Right cardiac atrium (tissue), 5 donors: ENCODE data around the gene ANKRD40CL. TPM values are rescaled to one million over a fixed set of nuclear protein-coding genes. Genes with fewer than 3 reads are reported as not detected.

ENCODE experiments used
- ATAC-seq, 2 donors: fragments of 200-7000 bp; cut with Tn5 transposase; one replicate each; pipeline versions ENCODE4 v1.8.0 to v1.9.1; 2020; ENCODE audit warnings: moderate library complexity in 2 of 2, mild to moderate bottlenecking in 1 of 2
- DNase-seq, 3 donors: peaks; one replicate each; pipeline ENCODE4 v3.0.0-alpha.2; 2020
- H3K27ac ChIP-seq: one replicate; pipeline ENCODE4 v1.5.1; 2013; ENCODE audit warnings: mild to moderate bottlenecking, low read length, control low read depth, moderate library complexity
- H3K27me3 ChIP-seq: one replicate; pipeline ENCODE4 v1.6.1; 2013; ENCODE audit not compliant: control insufficient read depth, insufficient read depth
- H3K4me1 ChIP-seq: one replicate; pipeline ENCODE4 v1.6.1; 2013; ENCODE audit warnings: low read length; ENCODE audit not compliant: control insufficient read depth, insufficient read depth
- H3K4me3 ChIP-seq: one replicate; pipeline ENCODE4 v1.5.1; 2013; ENCODE audit warnings: low read length, control low read depth
- H3K9me3 ChIP-seq: one replicate; pipeline ENCODE4 v1.6.1; 2013; ENCODE audit warnings: low read length; ENCODE audit not compliant: control insufficient read depth
- WGBS: extraction: QIAGEN DNeasy Blood & Tissue Kit; methylation state at CpG from one replicate; pipeline ENCODE4 v1.1.7; 2013; 5-methylcytosine and 5-hydroxymethylcytosine counted together
- intact Hi-C, 4 donors: fragments of 100-400 bp; cut with DNase I; formaldehyde crosslinking; loops; one replicate each; pipeline versions ENCODE4 v1.11.0 to v1.14.0; 2022 to 2023
- polyA plus RNA-seq: library from polyadenylated mRNA; stranded (reverse); fragments of 200-250 nt; gene quantifications from one replicate; pipeline ENCODE4 v1.2.3, GENCODE V29; 2013
- total RNA-seq, 4 donors: library from RNA; stranded (reverse); fragmentation: NEBNext Ultra II Directional; extraction: Animal tissue kit (Norgen Biotek cat#: 25700); gene quantifications; one replicate each; pipeline ENCODE4 v1.2.1, GENCODE V29; 2021
- donor health status: healthy with polysubstance abuse.
- donor health status: DM: no; HTN: yes; CAD: no.
- donor health status: DM: no; HTN: no; CAD: no.
- donor health status: DM: no; HTN: yes; CAD: no; lungs with severe emphysema.
- donor health status: DM: yes; HTN: yes; CAD: no.

Gene ANKRD40CL
- total and polyA plus RNA-seq, 5 donors = not detected

DNA sequence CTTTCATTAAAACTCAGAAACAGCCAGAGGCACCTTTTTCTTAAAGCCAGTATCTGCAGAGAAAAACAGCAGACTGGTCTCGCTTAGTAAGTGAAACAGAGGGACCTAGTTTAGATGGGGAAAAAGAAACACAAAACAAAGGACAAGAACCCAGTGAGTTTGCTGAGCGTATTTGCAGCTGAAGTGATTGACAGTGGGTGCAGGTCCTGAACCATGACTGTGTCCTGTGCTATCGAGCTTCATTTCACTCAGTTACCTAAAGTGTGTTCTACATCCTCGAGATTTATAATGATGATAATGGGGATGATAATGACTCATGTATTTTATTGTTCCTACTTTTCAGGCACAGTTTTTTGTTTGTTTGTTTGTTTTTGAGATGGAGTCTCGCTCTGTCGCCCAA, 36.4 kb upstream of the ANKRD40CL start:
- ATAC-seq (no peak), DNase-seq (no peak)
- Histone ChIP-seq H3K27me3 (no peaks in the 10 kb centered on the region), H3K27ac (no peak overlapping the region), H3K4me3 (no peak overlapping the region), H3K4me1 (no peaks in the 10 kb centered on the region), H3K9me3 (no peaks in the 10 kb centered on the region)
- WGBS = 83% methylated on average over 6 of the region's 6 CpGs
- intact Hi-C loops = no loop called here

DNA sequence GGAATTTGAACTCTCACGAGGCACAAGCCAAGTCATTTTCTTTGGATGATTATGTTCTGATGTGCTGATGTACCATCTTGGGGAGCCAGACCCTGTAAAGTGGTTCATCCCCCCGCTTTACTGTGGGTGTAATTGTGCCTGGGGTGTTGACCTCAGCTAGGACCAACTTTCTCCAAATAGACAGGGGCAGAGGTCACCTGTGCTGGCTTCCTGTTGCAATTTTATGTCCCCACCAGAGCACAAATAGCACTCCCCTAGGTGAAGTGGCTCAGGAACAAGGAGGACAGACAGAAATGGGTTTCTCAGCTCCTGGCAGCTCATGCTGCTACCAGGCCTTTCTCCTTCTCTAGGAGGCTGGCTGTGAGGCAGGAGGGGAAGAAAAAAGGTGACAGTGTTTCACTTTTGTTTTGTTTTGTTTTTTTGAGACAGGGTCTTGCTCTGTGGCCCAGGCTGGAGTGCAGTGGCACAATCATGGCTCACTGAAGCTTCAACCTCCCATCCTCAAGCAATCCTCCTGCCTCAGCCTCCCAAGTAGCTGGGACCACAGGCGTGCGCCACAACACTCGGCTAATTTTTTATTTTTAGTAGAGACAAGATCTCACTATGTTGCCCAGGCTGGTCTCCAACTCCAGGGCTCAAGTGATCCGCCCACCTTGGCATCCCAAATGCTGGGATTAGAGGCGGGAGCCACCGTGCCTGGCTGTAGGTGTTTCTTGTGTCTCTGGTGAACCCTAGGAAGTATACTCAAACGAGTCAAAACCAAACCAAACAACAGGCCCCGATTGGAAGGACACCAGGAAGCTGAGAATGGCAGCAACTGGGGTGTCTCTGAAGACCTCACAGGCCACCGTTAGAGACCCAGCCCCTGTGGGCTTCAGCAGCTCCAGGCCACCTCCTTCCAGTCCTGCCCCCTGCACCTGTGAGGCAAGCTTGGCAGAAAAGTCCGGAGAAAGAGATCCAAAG, 35.6 kb upstream of the ANKRD40CL start:
- Histone ChIP-seq H3K27ac (no peak overlapping the region), H3K9me3 (no peaks in the 10 kb centered on the region), H3K27me3 (no peaks in the 10 kb centered on the region), H3K4me3 (no peak overlapping the region), H3K4me1 (no peaks in the 10 kb centered on the region)
- ATAC-seq = no peak
- intact Hi-C loops = no loop called here
- WGBS = 85% methylated on average over 12 of the region's 12 CpGs
- no peak for DNase-seq

DNA sequence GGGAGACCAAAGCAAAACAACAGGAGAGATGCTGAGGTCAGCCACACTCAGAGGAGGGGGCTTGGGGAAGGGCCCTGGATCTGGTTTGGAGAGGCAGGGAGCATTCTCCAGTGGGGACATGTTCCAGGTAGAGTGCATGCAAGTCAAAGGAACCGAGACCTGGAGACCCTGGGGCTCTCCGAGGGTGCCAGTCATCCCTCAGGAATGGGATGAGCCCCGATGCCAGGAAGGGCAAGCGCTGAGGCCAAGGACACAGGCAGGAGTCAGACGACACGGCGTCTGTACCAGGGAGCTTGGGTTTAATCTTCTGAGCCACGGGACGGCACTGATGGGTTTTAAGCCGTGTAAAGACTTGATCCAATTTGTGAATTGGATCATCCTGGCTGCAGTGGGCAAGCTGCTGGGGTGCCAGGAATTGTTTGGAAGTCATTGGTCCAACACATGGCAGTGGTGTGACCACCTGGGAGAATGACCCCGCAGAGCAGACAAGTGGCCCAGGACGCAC, 32.9 kb upstream of the ANKRD40CL start:
- no peaks in the 10 kb centered on the region for H3K27me3 ChIP-seq
- H3K4me1 ChIP-seq = peaks cover 4% of the 10 kb centered on the region
- H3K27ac ChIP-seq = no peak overlapping the region
- intact Hi-C loops = no loop called here
- 91% methylated on average over 12 of the region's 12 CpGs for WGBS
- no peak for DNase-seq
- no peak for ATAC-seq
- H3K4me3 ChIP-seq = no peak overlapping the region
- no peaks in the 10 kb centered on the region for H3K9me3 ChIP-seq

DNA sequence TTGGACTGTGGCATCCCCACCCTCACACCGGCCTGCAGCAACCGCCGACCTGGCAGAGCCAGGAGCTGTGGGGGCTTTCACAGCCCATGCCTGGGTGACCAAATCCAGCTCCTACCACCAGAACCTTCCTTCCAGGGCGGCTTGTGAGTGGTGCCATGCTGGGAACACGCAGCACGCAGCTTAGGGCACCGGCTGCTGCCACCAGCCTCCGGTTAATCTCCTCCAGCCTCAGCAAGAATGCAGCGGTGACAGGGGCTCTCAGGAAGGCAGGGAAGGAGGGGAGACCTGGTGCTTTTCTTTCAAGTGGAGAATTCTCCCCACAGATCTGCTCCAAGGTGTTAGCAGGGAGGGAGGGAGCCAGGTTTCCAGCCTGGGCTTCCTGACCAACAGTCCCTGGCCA, 32.3 kb upstream of the ANKRD40CL start:
- Histone ChIP-seq H3K27ac (no peak overlapping the region), H3K4me3 (no peak overlapping the region), H3K4me1 (peaks cover 4% of the 10 kb centered on the region), H3K27me3 (no peaks in the 10 kb centered on the region), H3K9me3 (no peaks in the 10 kb centered on the region)
- ATAC-seq (no peak), DNase-seq (no peak)
- 83% methylated on average over 9 of the region's 9 CpGs for WGBS
- intact Hi-C loops = no loop called here

DNA sequence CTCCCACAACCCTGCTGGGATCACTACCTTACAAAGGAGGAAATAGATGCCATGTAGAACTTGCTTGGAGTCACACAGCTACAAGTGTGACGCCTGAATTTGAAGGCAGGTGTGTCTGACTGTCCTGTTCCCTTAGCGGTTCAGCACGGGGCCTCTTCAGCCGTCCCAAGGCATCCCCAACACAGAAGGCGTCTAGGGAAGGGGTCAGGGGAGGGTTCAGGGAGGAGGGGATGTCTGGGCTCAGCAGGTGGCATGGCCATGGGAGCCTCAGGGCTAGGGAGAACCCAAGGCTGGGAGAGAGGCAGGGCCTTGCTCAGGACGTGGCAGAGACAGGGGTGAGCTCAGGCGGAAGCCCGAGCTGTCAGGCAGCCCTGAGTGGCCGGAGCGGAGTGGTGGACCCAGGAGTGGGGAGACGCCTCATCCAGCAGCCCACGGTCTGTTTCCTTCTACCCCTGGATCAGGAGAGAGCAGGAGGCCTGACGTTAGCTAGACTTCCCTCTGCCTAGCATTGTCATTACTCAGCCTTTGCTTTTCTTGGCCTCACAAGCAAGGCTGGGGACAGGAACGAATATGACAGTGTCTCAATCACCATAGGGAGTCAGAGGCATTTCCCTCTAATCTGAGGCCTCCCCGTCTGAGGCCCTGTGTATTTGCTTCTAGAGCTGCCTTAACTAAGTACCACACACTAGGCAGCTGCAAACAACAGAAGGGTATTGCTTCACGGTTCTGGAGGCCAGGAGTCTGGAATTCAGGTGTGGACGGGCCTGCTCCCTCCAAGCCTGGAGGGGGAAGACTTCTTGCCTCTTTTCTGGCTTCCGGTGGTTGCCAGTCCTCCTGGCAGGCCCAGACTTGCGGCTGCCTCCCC, 31.3 kb upstream of the ANKRD40CL start:
- Histone ChIP-seq H3K27ac (no peak overlapping the region), H3K4me1 (peaks cover 4% of the 10 kb centered on the region), H3K27me3 (no peaks in the 10 kb centered on the region), H3K4me3 (no peak overlapping the region), H3K9me3 (no peaks in the 10 kb centered on the region)
- ATAC-seq = peak in 1 of 2 donors; percentile 42
- intact Hi-C loops = no loop called here
- no peak for DNase-seq
- WGBS = 85% methylated on average over 19 of the region's 19 CpGs

DNA sequence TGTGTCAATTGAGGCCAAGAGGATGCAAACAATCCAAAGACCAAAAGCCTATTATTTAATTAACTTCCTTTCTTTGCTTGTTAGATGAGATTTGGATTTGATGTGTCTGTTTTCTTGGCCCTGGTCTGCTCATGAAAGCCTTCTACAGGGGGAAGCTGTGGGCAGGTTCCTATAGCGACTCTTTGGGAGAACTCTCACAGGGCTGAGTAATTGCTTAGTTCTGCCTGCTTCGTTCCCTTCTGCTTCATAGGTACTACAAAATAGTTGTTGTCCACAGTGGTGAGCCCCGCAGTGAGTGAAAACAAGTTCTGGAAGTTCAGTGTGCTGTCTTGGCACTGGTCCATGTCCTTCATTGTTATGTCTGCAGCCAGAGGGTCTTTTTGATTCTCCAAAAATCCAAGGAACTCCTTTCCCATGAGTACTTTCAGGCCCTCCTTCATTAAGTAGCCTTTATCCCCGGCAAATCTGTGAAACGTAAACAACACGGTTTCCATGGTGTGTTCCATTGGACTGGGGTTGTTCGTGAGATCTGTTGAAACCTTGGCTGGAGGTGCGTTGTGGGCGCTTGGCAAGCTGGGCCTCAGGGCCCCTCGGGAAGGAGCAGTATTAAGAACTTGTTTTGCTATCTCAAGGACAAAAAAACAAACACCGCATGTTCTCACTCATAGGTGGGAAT, 30.0 kb upstream of the ANKRD40CL start:
- Histone ChIP-seq H3K27me3 (no peaks in the 10 kb centered on the region), H3K4me3 (no peak overlapping the region), H3K27ac (no peak overlapping the region), H3K4me1 (peaks cover 4% of the 10 kb centered on the region), H3K9me3 (no peaks in the 10 kb centered on the region)
- DNase-seq (no peak), ATAC-seq (no peak)
- 48% methylated on average over 11 of the region's 11 CpGs for WGBS
- intact Hi-C loops = no loop called here

DNA sequence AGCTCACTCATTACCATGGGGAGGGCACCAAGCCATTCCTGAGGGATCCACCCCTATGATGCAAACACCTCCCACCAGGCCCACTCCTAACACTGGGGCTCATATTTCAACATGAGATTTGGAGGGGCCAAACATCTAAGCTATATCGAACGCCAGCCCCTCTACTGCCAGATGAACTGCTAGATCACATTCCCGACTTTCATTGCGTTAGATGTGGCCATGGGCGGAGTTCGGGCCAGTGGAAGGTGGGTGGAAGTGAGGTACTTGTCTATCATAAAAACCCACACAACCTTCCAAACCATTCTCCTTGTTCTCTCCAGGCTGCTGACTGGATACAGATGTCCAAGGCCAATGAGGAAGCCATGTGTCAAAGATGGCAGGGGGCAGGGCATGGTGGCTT, 27.0 kb upstream of the ANKRD40CL start:
- no peak for ATAC-seq
- no peak for DNase-seq
- Histone ChIP-seq H3K4me1 (peaks cover 4% of the 10 kb centered on the region), H3K27me3 (no peaks in the 10 kb centered on the region), H3K4me3 (no peak overlapping the region), H3K9me3 (no peaks in the 10 kb centered on the region), H3K27ac (no peak overlapping the region)
- WGBS = 95% methylated on average over 6 of the region's 6 CpGs
- intact Hi-C loops = no loop called here

DNA sequence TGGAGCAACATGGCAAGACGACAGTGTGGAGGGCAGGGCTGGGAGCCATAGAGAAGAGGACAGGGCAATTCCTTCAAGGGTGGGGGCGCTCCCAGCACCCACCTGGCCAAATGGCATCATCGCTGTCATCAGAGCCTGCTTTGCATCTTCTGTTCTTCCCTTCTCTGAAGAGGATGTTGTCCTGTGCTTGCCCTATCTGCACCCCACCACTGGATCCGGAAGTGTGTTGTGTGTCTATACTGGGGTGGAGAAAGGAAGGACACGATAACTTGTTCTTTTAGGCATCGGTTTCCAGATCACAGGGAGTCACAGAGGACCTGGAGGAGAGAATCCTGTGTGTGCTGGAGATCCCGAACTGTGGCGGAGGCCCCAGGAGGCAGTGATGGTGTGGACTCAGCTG, 25.7 kb upstream of the ANKRD40CL start:
- H3K27ac ChIP-seq = no peak overlapping the region
- no peak for DNase-seq
- H3K4me3 ChIP-seq = no peak overlapping the region
- peaks cover 4% of the 10 kb centered on the region for H3K4me1 ChIP-seq
- no peaks in the 10 kb centered on the region for H3K27me3 ChIP-seq
- 89% methylated on average over 8 of the region's 8 CpGs for WGBS
- ATAC-seq = peak in 1 of 2 donors; percentile 44
- no peaks in the 10 kb centered on the region for H3K9me3 ChIP-seq
- intact Hi-C loops = no loop called here

DNA sequence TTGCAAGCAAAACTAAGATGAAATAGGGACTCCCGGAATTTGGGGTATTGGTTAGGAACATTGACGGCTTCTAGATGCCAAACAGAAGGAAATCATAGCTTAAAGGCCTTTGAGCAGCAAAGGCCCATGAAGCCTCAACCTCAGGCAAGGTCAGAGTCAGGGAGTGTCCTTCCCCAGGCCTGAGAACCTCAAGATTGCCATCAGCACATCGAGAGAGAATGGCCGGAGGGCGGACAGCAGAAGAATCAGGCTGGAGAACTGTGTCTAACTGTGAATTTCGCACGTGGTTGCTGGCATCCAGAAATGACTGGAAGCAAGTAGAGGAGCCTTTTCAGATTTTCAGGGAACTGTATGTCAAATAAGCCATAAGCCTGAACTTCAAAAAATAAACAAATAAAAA, 24.8 kb upstream of the ANKRD40CL start:
- Histone ChIP-seq H3K4me3 (no peak overlapping the region), H3K27me3 (no peaks in the 10 kb centered on the region), H3K4me1 (peaks cover 1% of the 10 kb centered on the region), H3K27ac (no peak overlapping the region), H3K9me3 (no peaks in the 10 kb centered on the region)
- WGBS = 92% methylated on average over 7 of the region's 7 CpGs
- ATAC-seq (no peak), DNase-seq (no peak)
- intact Hi-C loops = no loop called here

DNA sequence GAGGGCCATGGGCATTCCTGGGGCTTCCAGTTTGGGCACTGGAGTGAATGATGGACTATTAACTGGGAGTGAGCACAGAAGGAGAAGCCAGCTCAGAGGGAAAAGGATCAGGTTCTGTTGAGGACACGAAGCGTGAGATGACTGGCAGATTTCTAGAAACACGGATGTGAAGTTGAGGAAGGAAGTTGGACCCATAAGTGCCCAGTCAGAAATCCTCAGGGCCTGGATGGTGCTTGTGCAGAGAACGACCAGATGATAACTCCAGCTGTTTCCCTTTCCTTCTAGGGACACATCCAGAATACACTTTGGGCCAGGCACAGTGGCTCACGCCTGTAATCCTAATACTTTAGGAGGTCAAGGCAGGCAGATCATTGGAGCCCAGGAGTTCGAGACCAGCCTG, 23.3 kb upstream of the ANKRD40CL start:
- ATAC-seq = no peak
- WGBS = 58% methylated on average over 6 of the region's 6 CpGs
- intact Hi-C loops = no loop called here

More for the DNA sequence above, 23.3 kb upstream of the ANKRD40CL start:
- Histone ChIP-seq H3K9me3 (no peaks in the 10 kb centered on the region), H3K27me3 (no peaks in the 10 kb centered on the region), H3K27ac (no peak overlapping the region), H3K4me1 (peaks cover 3% of the 10 kb centered on the region), H3K4me3 (no peak overlapping the region)
- no peak for DNase-seq
